Measurements from ENCODE around the gene SPG11.
A peak's percentile ranks its signal among the peaks of the same experiment; 100 is the strongest.

SPG11 gene

GRCh38 chr15:44616974-44617373 is 46.5 kb downstream of the SPG11 start:
- DNase-seq (ENCODE audit: low read depth in 4 of 4, low spot score in 1 of 4) = no peak

GRCh38 chr15:44606740-44607139 is 56.7 kb downstream of the SPG11 start:
- no peak for DNase-seq (ENCODE audit: low read depth in 4 of 4, low spot score in 1 of 4)

GRCh38 chr15:44603126-44603525 is 60.3 kb downstream of the SPG11 start:
- no peak for DNase-seq (ENCODE audit: low read depth in 4 of 4, low spot score in 1 of 4)

DNA sequence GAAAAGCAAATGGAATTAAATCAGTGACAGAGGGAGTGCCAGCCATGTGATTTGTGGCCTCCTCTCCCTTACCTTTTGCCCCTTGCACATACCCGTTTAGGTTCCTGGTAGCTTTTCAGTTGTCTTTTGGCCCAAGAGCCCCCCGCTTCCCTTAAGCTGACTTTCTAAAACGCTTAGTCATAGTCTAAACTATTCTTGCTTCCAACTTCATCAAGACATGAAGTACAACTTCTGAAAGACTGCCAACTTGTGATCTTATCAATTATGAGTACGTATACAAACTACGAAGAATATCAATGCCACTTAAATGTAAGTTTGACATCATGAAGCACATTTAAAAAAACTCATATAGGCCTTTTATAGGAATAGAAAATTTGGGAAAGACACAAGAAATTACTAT is 64.6 kb downstream of the SPG11 start:
- no peak for DNase-seq (ENCODE audit: low read depth in 4 of 4, low spot score in 1 of 4)

- no peak for DNase-seq (ENCODE audit: low read depth in 4 of 4, low spot score in 1 of 4)
Observed at GRCh38 chr15:44598066-44598465, 65.4 kb downstream of the SPG11 start.

DNA sequence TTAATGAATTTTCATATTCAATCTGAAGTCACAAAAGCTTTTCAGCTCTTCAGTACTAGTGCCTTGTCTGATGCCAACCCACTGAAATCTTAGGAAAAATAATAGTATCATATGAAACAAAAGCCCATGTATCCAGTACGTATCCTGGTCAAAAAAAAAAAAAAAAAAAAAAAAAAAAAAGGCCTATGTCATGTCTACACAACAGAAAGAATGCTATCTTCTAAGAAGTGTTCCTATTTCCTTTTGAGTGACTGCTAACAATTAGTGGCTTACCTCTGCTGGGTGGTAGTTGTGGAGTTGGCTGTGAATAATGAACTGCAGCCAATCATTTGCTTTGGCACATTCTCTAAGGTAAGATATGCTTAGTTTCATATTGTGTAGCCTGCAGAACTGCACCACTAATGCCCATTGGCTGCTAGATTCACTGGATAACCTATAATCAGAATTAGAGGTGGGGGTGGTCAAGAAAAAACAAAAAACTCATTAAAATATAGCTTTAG is 66.9 kb downstream of the SPG11 start:
- DNase-seq (ENCODE audit: low read depth in 4 of 4, low spot score in 1 of 4) = no peak

DNA sequence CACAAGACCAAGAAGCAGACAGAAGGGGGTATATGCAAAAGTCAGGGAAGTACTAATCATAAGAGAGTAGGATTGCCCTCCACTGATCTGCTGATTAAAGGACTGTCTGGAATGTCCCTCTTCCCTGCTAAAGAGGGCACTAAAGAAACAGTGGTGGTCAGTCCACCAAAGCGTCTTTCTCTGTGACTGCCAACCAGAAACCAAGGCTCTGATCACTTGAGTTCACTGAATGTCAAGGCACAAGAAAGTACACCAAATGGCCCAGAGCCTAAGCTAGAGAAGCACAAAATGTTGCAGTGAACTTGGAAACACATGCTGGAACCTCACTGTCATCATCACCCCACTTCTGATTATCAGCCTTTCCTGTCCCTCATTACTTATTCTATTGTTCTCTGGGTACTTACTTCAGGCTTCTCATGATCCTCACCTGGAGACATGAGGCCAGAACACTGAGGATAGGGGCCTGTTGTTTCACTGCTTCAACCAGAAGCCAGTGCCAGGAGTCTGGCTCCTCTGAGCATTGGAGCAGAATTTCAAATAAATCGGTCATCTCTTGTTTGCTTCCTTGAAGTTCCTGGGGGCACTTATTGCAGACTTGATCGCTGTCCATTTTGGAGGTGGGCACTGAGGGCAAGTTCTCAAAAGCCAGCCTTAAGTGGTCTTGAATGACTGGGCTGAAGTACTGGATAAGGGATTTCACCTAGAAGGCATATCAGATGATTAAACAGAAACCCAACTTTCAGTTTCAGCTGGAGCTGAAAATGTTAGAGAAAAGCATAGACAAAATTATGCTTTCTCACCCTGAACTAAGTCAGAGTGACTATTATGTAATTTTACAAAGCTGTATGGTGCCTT is 67.6 kb downstream of the SPG11 start:
- DNase-seq (ENCODE audit: low read depth in 4 of 4, low spot score in 1 of 4) = no peak

DNA sequence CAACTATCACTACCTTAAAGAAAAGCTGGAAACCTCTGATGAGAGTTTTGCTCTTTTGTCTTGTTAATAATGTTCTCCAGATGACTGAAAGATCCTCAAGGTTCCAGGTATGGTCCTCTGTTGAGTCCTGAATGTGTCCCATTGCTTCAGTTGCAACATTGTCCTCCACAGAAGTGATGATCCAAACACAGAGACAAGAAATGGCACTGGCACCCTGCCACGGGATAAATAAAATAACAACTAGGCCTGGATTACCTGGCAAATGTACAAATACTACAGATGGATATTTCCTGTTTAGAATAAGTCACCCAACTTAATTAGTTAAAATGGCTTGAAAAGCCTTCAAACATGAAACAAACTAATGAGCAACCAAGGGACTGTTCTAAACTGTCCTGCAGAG is 68.2 kb downstream of the SPG11 start:
- no peak for DNase-seq (ENCODE audit: low read depth in 4 of 4, low spot score in 1 of 4)

- DNase-seq (ENCODE audit: low read depth in 4 of 4, low spot score in 1 of 4) = no peak
Observed at GRCh38 chr15:44593042-44593736, 70.3 kb downstream of the SPG11 start.

- DNase-seq (ENCODE audit: low read depth in 4 of 4, low spot score in 1 of 4) = no peak
Observed at GRCh38 chr15:44591326-44591725, 72.1 kb downstream of the SPG11 start.

DNA sequence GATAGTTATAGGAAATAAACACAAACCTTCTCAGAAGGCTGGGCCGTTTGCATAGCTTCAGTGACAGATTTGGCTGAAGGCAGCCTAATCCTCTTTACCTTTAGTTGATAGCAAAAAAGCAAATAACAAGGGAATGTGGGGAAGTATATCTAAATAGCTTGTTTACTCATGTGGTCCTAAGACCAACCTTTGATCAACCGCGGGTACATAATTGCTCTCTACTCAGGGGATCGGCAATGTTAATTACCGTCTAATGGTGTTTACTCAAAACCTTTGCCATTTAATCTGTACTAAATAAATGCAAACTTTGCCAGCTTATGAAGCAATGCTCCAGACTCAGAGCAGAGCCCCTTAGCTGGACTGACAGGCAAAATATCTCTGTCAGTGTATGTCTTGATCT is 74.9 kb downstream of the SPG11 start:
- no peak for DNase-seq (ENCODE audit: low read depth in 4 of 4, low spot score in 1 of 4)

DNA sequence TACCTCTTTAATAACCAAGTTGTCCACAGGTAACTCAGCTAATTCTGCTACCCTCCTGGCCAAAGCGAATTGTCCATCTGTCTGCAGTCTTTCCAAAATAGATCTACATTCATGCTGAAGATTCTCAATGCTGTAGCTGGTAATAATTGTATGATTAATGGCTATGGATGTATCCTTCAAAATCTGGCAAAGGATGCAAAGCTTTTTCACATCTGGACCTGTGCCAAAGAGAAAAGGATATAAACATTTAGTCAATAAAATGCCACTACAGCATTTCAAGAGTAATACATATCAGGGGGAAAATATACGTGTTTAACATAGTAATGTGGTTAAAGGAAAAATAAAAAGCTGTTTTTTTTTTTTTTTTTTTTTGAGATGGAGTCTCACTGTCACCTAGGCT is 77.8 kb downstream of the SPG11 start:
- DNase-seq (ENCODE audit: low read depth in 4 of 4, low spot score in 1 of 4) = no peak

DNA sequence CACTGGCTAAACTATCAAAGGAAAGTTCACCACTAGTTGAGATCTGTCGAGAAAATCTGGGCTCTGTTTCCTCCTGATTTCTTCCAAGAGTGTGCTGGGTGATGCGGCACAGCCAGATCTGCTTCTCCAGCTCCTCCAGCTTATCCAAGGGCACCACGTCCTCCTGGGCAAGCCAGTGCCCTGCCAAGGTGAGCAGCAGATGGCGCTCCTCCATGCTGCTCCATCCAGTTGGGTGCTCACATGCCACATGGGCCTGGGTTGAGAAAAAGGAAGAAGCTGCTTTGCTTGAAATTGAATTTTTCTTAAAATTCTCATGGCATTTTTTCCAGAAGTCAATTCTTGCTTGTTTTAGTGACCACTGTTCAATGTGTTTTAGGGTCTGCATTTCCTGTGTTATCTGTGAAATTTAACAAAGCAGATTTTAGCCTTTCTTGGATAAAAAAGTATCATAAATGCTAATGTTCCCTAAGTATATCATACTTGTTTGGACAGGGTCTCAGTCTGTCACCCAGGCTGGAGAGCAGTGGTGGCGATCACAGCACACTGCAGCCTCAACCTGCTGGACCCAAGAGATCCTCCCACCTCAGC is 79.2 kb downstream of the SPG11 start:
- peak in 2 of 4 experiments; percentile 34 to 37 for DNase-seq (ENCODE audit: low read depth in 4 of 4, low spot score in 1 of 4)

- DNase-seq (ENCODE audit: low read depth in 4 of 4, low spot score in 1 of 4) = no peak
Observed at GRCh38 chr15:44580105-44580504, 83.4 kb downstream of the SPG11 start.

- DNase-seq (ENCODE audit: low read depth in 4 of 4, low spot score in 1 of 4) = no peak
Observed at GRCh38 chr15:44574734-44575133, 88.7 kb downstream of the SPG11 start.

DNA sequence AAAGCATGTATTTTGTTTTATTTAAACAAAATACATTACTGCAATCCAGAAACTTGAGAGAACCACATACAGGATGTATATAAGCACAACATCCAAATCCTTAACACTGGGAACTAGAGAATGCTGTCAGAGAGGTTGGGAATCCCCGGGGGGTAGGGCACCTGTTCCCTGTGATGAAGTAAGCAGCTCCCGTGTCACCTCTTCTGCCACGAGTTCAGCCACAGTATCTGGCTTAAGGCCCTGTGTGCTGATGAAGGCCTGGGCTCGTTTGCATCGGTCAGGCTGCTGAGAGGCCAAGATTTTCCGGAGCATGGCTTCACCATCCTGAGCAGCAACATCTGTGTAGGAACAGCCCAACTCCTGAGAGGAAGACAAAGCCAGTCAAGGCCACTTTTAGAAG is 90.1 kb downstream of the SPG11 start:
- no peak for DNase-seq (ENCODE audit: low read depth in 4 of 4, low spot score in 1 of 4)

- no peak for DNase-seq (ENCODE audit: low read depth in 4 of 4, low spot score in 1 of 4)
Observed at GRCh38 chr15:44570361-44570760, 93.1 kb downstream of the SPG11 start.

DNA sequence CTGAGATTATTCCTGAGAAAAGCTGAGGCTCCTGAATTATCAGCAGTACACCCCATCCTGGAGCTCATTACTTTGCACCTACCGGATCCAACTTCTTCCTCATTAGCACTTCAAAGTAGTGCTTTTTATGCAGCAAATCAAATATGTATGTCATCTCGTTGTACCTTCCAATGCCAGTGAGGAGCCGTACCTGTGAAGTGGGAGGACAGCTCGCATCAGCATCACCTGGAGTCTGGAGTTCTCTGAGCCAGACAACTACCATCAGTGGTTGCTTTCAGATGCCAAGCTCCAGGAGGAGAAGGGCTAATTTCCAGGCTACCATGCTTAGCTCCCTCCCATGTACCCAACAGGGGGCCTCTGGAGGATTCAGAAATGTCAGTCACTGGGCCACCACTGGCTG is 94.1 kb downstream of the SPG11 start:
- DNase-seq (ENCODE audit: low read depth in 4 of 4, low spot score in 1 of 4) = no peak

- DNase-seq (ENCODE audit: low read depth in 4 of 4, low spot score in 1 of 4) = no peak
Observed at GRCh38 chr15:44568338-44568737, 95.1 kb downstream of the SPG11 start.

DNA sequence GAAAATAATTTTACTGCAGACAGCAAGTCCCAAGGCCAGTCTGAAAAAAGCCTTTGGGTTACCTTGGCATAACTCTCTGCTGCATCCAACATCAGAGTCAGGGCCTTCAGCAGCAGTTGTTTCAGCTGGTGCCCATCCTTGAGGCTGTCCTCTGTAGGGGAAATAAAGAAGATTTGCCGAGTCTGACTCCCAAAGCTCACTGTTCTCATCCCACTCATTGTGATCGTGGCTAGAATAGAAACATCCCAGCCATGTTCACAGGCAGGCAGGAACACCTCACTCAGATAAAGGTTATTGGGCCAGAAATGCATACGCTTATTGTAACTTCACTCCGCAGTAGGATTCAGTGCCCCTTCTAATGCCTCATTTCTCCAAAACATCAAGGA is 97.3 kb downstream of the SPG11 start:
- no peak for DNase-seq (ENCODE audit: low read depth in 4 of 4, low spot score in 1 of 4)

DNA sequence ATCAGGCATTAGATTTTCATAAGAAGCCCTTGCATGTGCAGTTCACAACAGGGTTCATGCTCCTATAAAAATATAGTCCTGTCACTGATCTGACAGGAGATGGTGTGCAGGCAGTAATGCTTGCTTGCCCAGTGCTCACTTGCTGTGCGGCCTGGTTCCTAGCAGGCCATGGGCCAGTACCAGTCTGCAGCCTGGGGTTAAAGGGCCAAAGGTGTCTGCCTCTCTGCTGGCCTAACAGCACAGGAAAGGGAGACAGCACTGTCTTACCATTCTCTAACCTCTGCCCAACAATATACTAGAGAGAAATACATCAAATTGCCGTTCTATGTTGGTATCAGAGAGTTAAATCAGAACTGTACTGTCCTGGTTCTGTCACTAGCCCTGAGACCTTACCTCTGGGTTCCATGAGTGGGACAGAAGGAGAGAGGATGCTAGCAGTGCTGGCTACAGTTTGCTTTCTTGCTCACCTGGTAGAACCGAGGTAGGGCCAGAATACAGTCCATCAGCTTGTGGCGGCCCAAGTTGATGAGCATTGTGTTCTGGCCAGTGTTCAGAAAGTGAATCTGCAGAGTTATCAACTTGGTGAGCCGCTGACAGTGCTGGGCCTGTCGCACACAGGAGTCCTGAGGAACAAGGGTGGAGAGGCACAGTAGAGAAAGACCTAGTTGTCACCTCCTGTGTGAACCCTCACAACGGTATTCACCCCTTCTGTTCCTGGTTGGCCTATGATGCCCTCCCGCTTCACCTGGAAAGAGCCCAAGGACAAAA is 97.9 kb downstream of the SPG11 start:
- DNase-seq (ENCODE audit: low read depth in 4 of 4, low spot score in 1 of 4) = no peak
